K562 (cell line): ENCODE measurements around the gene TIGD1. TPM values are rescaled to one million over a fixed set of nuclear protein-coding genes. Genes with fewer than 3 reads are reported as not detected.

ENCODE experiments used
- ATAC-seq: fragments of 200-7000 bp; cut with Tn5 transposase; 3 replicates; pipeline ENCODE4 v1.9.1; 2020; ENCODE audit warnings: moderate library complexity
- BruUV-seq: library from RNA; stranded (reverse); fragments of 400-500 nt; replicated peaks from 2 replicates; lab custom pipeline; 2021; lab: Mats Ljungman, UMichigan
- CTCF ChIA-PET: fragments of 300-600 bp; formaldehyde crosslinking; extraction: SDS; loops from one replicate; lab custom pipeline; 2021; ENCODE audit warnings: low intra/inter-chr PET ratio; lab: Yijun Ruan, JAX
- POLR2A ChIA-PET: fragments of 300-600, 350-650 bp; sonication (Branson Sonifier 250); formaldehyde crosslinking; extraction: SDS; loops from one replicate; lab custom pipeline; 2021; ENCODE audit warnings: antibody characterized with exemption, inconsistent platforms; lab: Yijun Ruan, JAX
- DNase-seq, 4 experiments: peaks; one replicate each; pipeline versions ENCODE4 v3.0.0 to v3.0.0-alpha.2; 2011 to 2018; ENCODE audit warnings: low spot score in 3 of 4, mixed read lengths in 3 of 4; ENCODE audit errors: extremely low read depth in 1 of 4
- FAIRE-seq: peaks from 2 replicates; lab custom pipeline; 2011; peaks lifted over from hg19 to GRCh38; lab: Jason Lieb, UNC
- H2AFZ ChIP-seq: 2 replicates; pipeline ENCODE4 v1.6.0; 2011; ENCODE audit warnings: low read depth, low read length, control low read depth, inconsistent platforms
- H3K27ac ChIP-seq: fragments of 200-600 bp; 3 replicates; pipeline ENCODE4 v1.8.0; 2011; ENCODE audit warnings: low read depth, mild to moderate bottlenecking, control low read depth, inconsistent platforms, low read length, moderate library complexity, mixed read lengths; ENCODE audit errors: extremely low read depth
- H3K27me3 ChIP-seq, 2 experiments: fragments of 300-600 bp in 1 of 2; 2 replicates in 1 of 2; 3 replicates in 1 of 2; pipeline versions ENCODE4 v1.6.0 to v1.8.0; 2011; ENCODE audit warnings: inconsistent platforms in 2 of 2, low read length in 2 of 2, mild to moderate bottlenecking in 1 of 2, mixed read lengths in 1 of 2, moderate library complexity in 1 of 2; ENCODE audit not compliant: control insufficient read depth in 2 of 2, insufficient read depth in 2 of 2
- H3K36me3 ChIP-seq: fragments of 300-600 bp; 3 replicates; pipeline ENCODE4 v1.8.0; 2011; ENCODE audit warnings: mild to moderate bottlenecking, low read length, inconsistent platforms; ENCODE audit not compliant: control insufficient read depth, insufficient read depth
- H3K4me1 ChIP-seq, 2 experiments: fragments of 200-600 bp in 1 of 2; replicated peaks in 1 of 2; 2 replicates in 1 of 2; 3 replicates in 1 of 2; pipeline versions ENCODE4 v1.5.1 to v1.8.0; 2011; ENCODE audit warnings: inconsistent platforms in 2 of 2, low read length in 2 of 2, mild to moderate bottlenecking in 1 of 2, mixed read lengths in 1 of 2, moderate library complexity in 1 of 2; ENCODE audit not compliant: control insufficient read depth in 2 of 2, insufficient read depth in 2 of 2
- H3K4me2 ChIP-seq: 2 replicates; pipeline ENCODE4 v1.6.1; 2011; ENCODE audit warnings: low read length, control low read depth, inconsistent platforms, mixed read lengths; ENCODE audit not compliant: insufficient read depth
- H3K4me3 ChIP-seq: fragments of 200-600 bp; sonication (generic), shearing (Covaris generic); 2 replicates; pipeline ENCODE4 v1.5.1; 2016; ENCODE audit warnings: control low read depth, inconsistent platforms
- H3K79me2 ChIP-seq: fragments of 200-600 bp; 3 replicates; pipeline ENCODE4 v1.8.0; 2011; ENCODE audit warnings: low read length, inconsistent platforms; ENCODE audit not compliant: control insufficient read depth, insufficient read depth
- H3K9ac ChIP-seq, 2 experiments: 2 replicates each; pipeline versions ENCODE4 v1.6.0 to v1.6.1; 2011; ENCODE audit warnings: low read depth in 2 of 2, low read length in 2 of 2, control low read depth in 1 of 2, inconsistent platforms in 1 of 2, mild to moderate bottlenecking in 1 of 2, mixed read lengths in 1 of 2; ENCODE audit not compliant: insufficient read depth in 1 of 2
- H3K9me1 ChIP-seq: one replicate; pipeline ENCODE4 v1.6.0; 2011; ENCODE audit warnings: inconsistent platforms, mild to moderate bottlenecking, low read length, moderate library complexity; ENCODE audit not compliant: control insufficient read depth, insufficient read depth
- H3K9me3 ChIP-seq: replicated peaks from 2 replicates; pipeline ENCODE4 v1.5.1; 2011; ENCODE audit warnings: low read depth, low read length, inconsistent platforms; ENCODE audit not compliant: control insufficient read depth, insufficient read depth
- H4K20me1 ChIP-seq: replicated peaks from 2 replicates; pipeline ENCODE4 v1.6.1; 2011; ENCODE audit warnings: low read length, inconsistent platforms, mixed read lengths; ENCODE audit not compliant: control insufficient read depth, insufficient read depth
- CBFA2T3 ChIP-seq: fragments of 450-650 bp; IDR thresholded peaks from 2 replicates; pipeline ENCODE4 v1.6.1; 2017
- HDAC1 ChIP-seq, 2 experiments: fragments of 450-650 bp; IDR thresholded peaks; 2 replicates each; pipeline ENCODE4 v1.6.1; 2016 to 2017; ENCODE audit warnings: inconsistent platforms in 1 of 2, mild to moderate bottlenecking in 1 of 2, moderate library complexity in 1 of 2
- HNRNPLL ChIP-seq: fragments of 200-400 bp; formaldehyde crosslinking; IDR thresholded peaks from 2 replicates; pipeline ENCODE4 v1.6.1; 2017; ENCODE audit warnings: low read length, low read depth, mild to moderate bottlenecking; ENCODE audit not compliant: poor library complexity, severe bottlenecking
- NELFE ChIP-seq: IDR thresholded peaks from 2 replicates; pipeline ENCODE4 v1.6.1; 2011; ENCODE audit warnings: mild to moderate bottlenecking; ENCODE audit not compliant: insufficient read depth, insufficient read length
- TOE1 ChIP-seq, 2 experiments: fragments of 450-650 bp in 1 of 2; sonication (generic) in 1 of 2; formaldehyde crosslinking in 1 of 2; IDR thresholded peaks; 2 replicates each; pipeline versions ENCODE4 v1.7.1 to v1.8.0; 2016 to 2022; ENCODE audit warnings: borderline replicate concordance in 2 of 2, mild to moderate bottlenecking in 2 of 2, antibody characterized with exemption in 1 of 2, inconsistent platforms in 1 of 2, low read depth in 1 of 2, missing genetic modification reagents in 1 of 2, moderate library complexity in 1 of 2
- ZNF696 ChIP-seq: fragments of 250-450 bp; sonication (Bioruptor Pico); conservative IDR thresholded peaks from 2 replicates; pipeline ENCODE4 v1.4.0; 2020; ENCODE audit warnings: mild to moderate bottlenecking, moderate library complexity
- whole genome bisulfite sequencing: fragments of 100-300 bp; shearing (Covaris generic); methylation state at CpG from one replicate; pipeline ENCODE4 v1.1.6; 2016; ENCODE audit warnings: low coverage, mixed read lengths; ENCODE audit not compliant: insufficient coverage; ENCODE audit errors: missing lambda C conversion rate; 5-methylcytosine and 5-hydroxymethylcytosine counted together
- in situ Hi-C: fragments of 300-500 bp; cut with MboI; formaldehyde crosslinking; loops from 4 replicates; pipeline ENCODE4 v1.15.0; 2018; ENCODE audit warnings: inconsistent platforms, mixed read lengths
- intact Hi-C: fragments of 100-400 bp; cut with micrococcal nuclease; formaldehyde crosslinking; loops from 2 replicates; pipeline ENCODE4 v1.14.2; 2022
- polyA plus RNA-seq, 8 experiments: library from polyadenylated mRNA; depleted of rRNA in 4 of 8; stranded (reverse) in 5 of 8; unstranded in 3 of 8; fragments of >200 nt; fragmentation: Nextera tagmentation in 2 of 8; fragmentation: Illumina TruSeq in 1 of 8; extraction: Ambion mirVana in 2 of 8; extraction: Trizol in 1 of 8; gene quantifications; 2 replicates each; pipeline versions ENCODE4 v1.2.1 to v1.2.3, GENCODE V29; 2011 to 2014; ENCODE audit warnings: inconsistent platforms in 1 of 8, missing spikeins in 1 of 8
- total RNA-seq, 7 experiments: library from RNA; depleted of rRNA in 6 of 7; stranded (reverse); fragments of >200 nt in 6 of 7; fragmentation: Illumina TruSeq in 2 of 7; extraction: Trizol in 2 of 7; gene quantifications; 2 replicates each; pipeline versions ENCODE4 v1.2.1 to v1.2.3, GENCODE V29; 2011 to 2021; ENCODE audit warnings: low replicate concordance in 1 of 7

The TIGD1 gene
- total and polyA plus RNA-seq, 9 of the 15 experiments (the other 6 are each of a cell fraction or from before 2014, with no cell fraction given) = 2.0 to 10.1 (median 6.6) TPM

DNA sequence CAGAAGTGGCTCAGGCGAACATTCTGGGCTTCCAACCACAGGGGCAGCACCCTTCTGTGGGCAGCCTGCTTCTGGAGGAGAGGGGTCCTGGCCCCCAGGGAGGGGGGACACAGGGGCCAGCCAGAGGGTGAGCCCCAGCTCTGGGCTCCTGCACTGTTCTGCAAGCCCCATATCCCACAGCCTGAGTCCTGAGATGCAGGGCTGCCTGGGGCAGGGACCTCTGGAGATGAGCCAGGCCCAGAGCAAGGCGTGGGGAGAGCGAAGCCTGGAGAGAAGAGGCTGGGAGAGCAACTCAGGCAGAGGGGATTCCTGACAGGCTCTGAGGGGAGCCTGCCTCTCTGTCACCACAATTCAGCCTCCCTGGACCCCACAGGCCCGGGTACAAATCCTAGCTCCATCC lies 43.6 kb downstream of the TIGD1 start:
- POLR2A ChIA-PET = interaction anchor here (0.7 kb wide), 1 partner anchor 14 kb away, joined by 3 read pairs; no protein-coding TSS in a partner anchor
- Histone ChIP-seq H4K20me1 (no peaks in the 10 kb centered on the region), H3K9me3 (no peaks in the 10 kb centered on the region), H3K4me3 (no peak overlapping the region), H3K36me3 (no peaks in the 10 kb centered on the region), H2AFZ (no peak overlapping the region), H3K27me3 (peaks cover 3 to 51% of the 10 kb centered on the region in 2 experiments; a peak in 2 of 5 replicates), H3K9ac (no peak overlapping the region), H3K4me2 (no peak overlapping the region), H3K79me2 (no peaks in the 10 kb centered on the region), H3K4me1 (peaks cover 0 to 13% of the 10 kb centered on the region in 2 experiments; a peak in 2 of 5 replicates), H3K9me1 (no peaks in the 10 kb centered on the region), H3K27ac (no peak overlapping the region)
- intact Hi-C loops = no loop called here
- peak; percentile 34; the same call in 1 of the 3 replicates for ATAC-seq
- DNase-seq = no peak
- no TSS peak for BruUV-seq
- TF ChIP-seq ZNF696 (CRISPR knock-in tag) = no peak
- no peak for TF ChIP-seq HNRNPLL
- TF ChIP-seq TOE1 (IDR thresholded peaks at IDR 0.05; ENCODE audit: borderline replicate concordance) = no peak
- no peak for TF ChIP-seq TOE1 (CRISPR knock-in tag; IDR thresholded peaks at IDR 0.05; ENCODE audit: borderline replicate concordance, low read depth)
- no peak for TF ChIP-seq CBFA2T3
- TF ChIP-seq HDAC1 (IDR thresholded peaks at IDR 0.05) = no peak
- no peak for TF ChIP-seq NELFE
- FAIRE-seq = no peak
- in situ Hi-C loops = no loop called here
- 6% methylated on average over 3 of the region's 4 CpGs for WGBS
- CTCF ChIA-PET = no interaction called here
